GM19455 (cell line): ENCODE data around the gene MKNK2.
A peak's percentile ranks its signal among the peaks of the same experiment; 100 is the strongest.
"Not testable (repeated sequence)": the region's sequence is repeated elsewhere in the genome, so short reads cannot be mapped to it uniquely, and the experiment has no call there.

Experiments used
- ATAC-seq: cut with Tn5 transposase; IDR thresholded peaks from one replicate; pipeline ENCODE4 v1.9.1; 2021; ENCODE audit not compliant: unreplicated experiment

The MKNK2 gene

GRCh38 chr19:2050991-2051772 is at the start of gene MKNK2:
Gene MKNK2, minus strand, starts transcription at chr19:2051244. Its CDS starts 393 bp downstream, at chr19:2050851.
- ATAC-seq, result peak; percentile 35

- no peak for ATAC-seq
Observed at GRCh38 chr19:2100719-2101061, 49.6 kb upstream of the MKNK2 start.

GRCh38 chr19:2099937-2100718 is 49.1 kb upstream of the MKNK2 start:
- ATAC-seq, result no peak

- no peak for ATAC-seq
Observed at GRCh38 chr19:2099054-2099501, 48.0 kb upstream of the MKNK2 start.

GRCh38 chr19:2097886-2098327 is 46.9 kb upstream of the MKNK2 start:
- ATAC-seq, result no peak

- peak; percentile 1 for ATAC-seq
Observed at GRCh38 chr19:2097203-2097885, 46.3 kb upstream of the MKNK2 start.

- peak; percentile 47 for ATAC-seq
Observed at GRCh38 chr19:2096480-2097202, 45.6 kb upstream of the MKNK2 start, which contains the start of gene IZUMO4. Gene IZUMO4, plus strand, starts transcription at chr19:2096915. Its CDS starts 31 bp downstream, at chr19:2096946.

- ATAC-seq, result peak; percentile 27
Observed at GRCh38 chr19:2096034-2096479, 45.0 kb upstream of the MKNK2 start, which contains the start of gene MOB3A. Gene MOB3A, minus strand, starts transcription at chr19:2096326. Its CDS starts 17,766 bp downstream, at chr19:2078560.

GRCh38 chr19:2091926-2092525 is 41.0 kb upstream of the MKNK2 start:
- not testable (repeated sequence) for ATAC-seq

- ATAC-seq, result no peak
Observed at GRCh38 chr19:2089727-2090053, 38.6 kb upstream of the MKNK2 start.

- no peak for ATAC-seq
Observed at GRCh38 chr19:2089001-2089711, 38.1 kb upstream of the MKNK2 start.

- ATAC-seq, result no peak
Observed at GRCh38 chr19:2087621-2088100, 36.6 kb upstream of the MKNK2 start.

GRCh38 chr19:2086695-2087620 is 35.9 kb upstream of the MKNK2 start:
- not testable (repeated sequence) for ATAC-seq

- ATAC-seq, result no peak
Observed at GRCh38 chr19:2084993-2085720, 34.1 kb upstream of the MKNK2 start.

- no peak for ATAC-seq
Observed at GRCh38 chr19:2083174-2083854, 32.3 kb upstream of the MKNK2 start.

- no peak for ATAC-seq
Observed at GRCh38 chr19:2081873-2082810, 31.1 kb upstream of the MKNK2 start.
